Lung (tissue), 12 donors: ENCODE results near the gene PTPRD. TPM values are rescaled to one million over a fixed set of nuclear protein-coding genes. Genes with fewer than 3 reads are reported as not detected.

Source experiments
- ATAC-seq: fragments of 200-7000 bp; cut with Tn5 transposase; one replicate; pipeline ENCODE4 v1.9.1; 2020; ENCODE audit warnings: moderate number of reproducible peaks; ENCODE audit not compliant: insufficient read depth, low FRiP score
- DNase-seq, 3 donors: peaks; one replicate each; pipeline ENCODE4 v3.0.0-alpha.2; 2013 to 2017
- H3K27ac ChIP-seq, 2 donors: one replicate each; pipeline ENCODE4 v1.5.1; 2013; ENCODE audit warnings: mild to moderate bottlenecking in 2 of 2, moderate library complexity in 2 of 2, control low read depth in 1 of 2, inconsistent platforms in 1 of 2, low read depth in 1 of 2, low read length in 1 of 2
- H3K27me3 ChIP-seq, 3 donors: one replicate each; pipeline ENCODE4 v1.5.1; 2013; ENCODE audit warnings: low read length in 2 of 3; ENCODE audit not compliant: control insufficient read depth in 3 of 3, insufficient read depth in 3 of 3
- H3K36me3 ChIP-seq, 4 donors: one replicate each; pipeline ENCODE4 v1.5.1; 2013; ENCODE audit warnings: low read length in 4 of 4, mild to moderate bottlenecking in 1 of 4, moderate library complexity in 1 of 4; ENCODE audit not compliant: control insufficient read depth in 4 of 4, insufficient read depth in 4 of 4
- H3K4me1 ChIP-seq, 5 donors: one replicate each; pipeline ENCODE4 v1.5.1; 2013; ENCODE audit warnings: low read length in 5 of 5, mild to moderate bottlenecking in 2 of 5, moderate library complexity in 1 of 5; ENCODE audit not compliant: control insufficient read depth in 5 of 5, insufficient read depth in 5 of 5
- H3K4me3 ChIP-seq: one replicate; pipeline ENCODE4 v1.5.1; 2013; ENCODE audit warnings: mild to moderate bottlenecking, control low read depth, moderate library complexity
- H3K9ac ChIP-seq, 2 donors: one replicate each; pipeline ENCODE4 v1.5.1; 2013; ENCODE audit warnings: low read length in 2 of 2, control low read depth in 1 of 2; ENCODE audit not compliant: insufficient read depth in 1 of 2
- H3K9me3 ChIP-seq, 4 donors: one replicate each; pipeline ENCODE4 v1.5.1; 2013; ENCODE audit warnings: low read length in 3 of 4, mild to moderate bottlenecking in 1 of 4, moderate library complexity in 1 of 4; ENCODE audit not compliant: control insufficient read depth in 4 of 4, insufficient read depth in 3 of 4
- WGBS, 2 donors: extraction: QIAGEN DNeasy Blood & Tissue Kit; methylation state at CpG; one replicate each; pipeline ENCODE4 v1.1.7; 2013; 5-methylcytosine and 5-hydroxymethylcytosine counted together
- polyA plus RNA-seq, 2 donors: library from polyadenylated mRNA; stranded (reverse); fragments of 200-250 nt; gene quantifications; one replicate each; pipeline ENCODE4 v1.2.1, GENCODE V29; 2013
- total RNA-seq, 2 donors: library from RNA; depleted of rRNA in 1 of 2; stranded (reverse); fragments of >200 nt in 1 of 2; gene quantifications; one replicate each; pipeline ENCODE4 v1.2.1, GENCODE V29; 2014 to 2021
- TF ChIP-seq, protein P1 (sequence below): IDR thresholded peaks from 2 replicates; pipeline ENCODE4 v1.5.1; 2012; ENCODE audit warnings: mild to moderate bottlenecking; ENCODE audit errors: control extremely low read depth, extremely low read depth
- donor health status: control.
- donor health status: control.
- donor health status: Bipolar disorder and iron deficiency.
- donor health status: healthy.
- donor health status: DM: yes; HTN: yes; CAD: no.

PTPRD gene
- total and polyA plus RNA-seq, 4 donors: 1.9 to 145 (median 13.7) TPM

- Histone ChIP-seq H3K9ac (no peak overlapping the region), H3K9me3 (no peaks in the 10 kb centered on the region), H3K27me3 (no peaks in the 10 kb centered on the region), H3K36me3 (no peaks in the 10 kb centered on the region), H3K4me3 (no peak overlapping the region), H3K4me1 (no peaks in the 10 kb centered on the region), H3K27ac (no peak overlapping the region)
- TF ChIP-seq, protein P1, sequence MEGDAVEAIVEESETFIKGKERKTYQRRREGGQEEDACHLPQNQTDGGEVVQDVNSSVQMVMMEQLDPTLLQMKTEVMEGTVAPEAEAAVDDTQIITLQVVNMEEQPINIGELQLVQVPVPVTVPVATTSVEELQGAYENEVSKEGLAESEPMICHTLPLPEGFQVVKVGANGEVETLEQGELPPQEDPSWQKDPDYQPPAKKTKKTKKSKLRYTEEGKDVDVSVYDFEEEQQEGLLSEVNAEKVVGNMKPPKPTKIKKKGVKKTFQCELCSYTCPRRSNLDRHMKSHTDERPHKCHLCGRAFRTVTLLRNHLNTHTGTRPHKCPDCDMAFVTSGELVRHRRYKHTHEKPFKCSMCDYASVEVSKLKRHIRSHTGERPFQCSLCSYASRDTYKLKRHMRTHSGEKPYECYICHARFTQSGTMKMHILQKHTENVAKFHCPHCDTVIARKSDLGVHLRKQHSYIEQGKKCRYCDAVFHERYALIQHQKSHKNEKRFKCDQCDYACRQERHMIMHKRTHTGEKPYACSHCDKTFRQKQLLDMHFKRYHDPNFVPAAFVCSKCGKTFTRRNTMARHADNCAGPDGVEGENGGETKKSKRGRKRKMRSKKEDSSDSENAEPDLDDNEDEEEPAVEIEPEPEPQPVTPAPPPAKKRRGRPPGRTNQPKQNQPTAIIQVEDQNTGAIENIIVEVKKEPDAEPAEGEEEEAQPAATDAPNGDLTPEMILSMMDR: no peak
- 30 to 32% methylated on average over 2 of the region's 2 CpGs for WGBS, 2 donors
- ATAC-seq (no peak), DNase-seq (peak in 2 of 3 donors; percentile 31 to 45)
These were observed 1259.8 kb downstream of the PTPRD start for GRCh38 chr9:9352877-9353481.

GRCh38 chr9:9341203-9341602 lies 1271.6 kb downstream of the PTPRD start:
- ATAC-seq (no peak), DNase-seq (peak in 1 of 3 donors; percentile 4)
- H3K4me3 ChIP-seq: no peak overlapping the region
- no peaks in the 10 kb centered on the region for H3K9me3 ChIP-seq
- no peaks in the 10 kb centered on the region for H3K36me3 ChIP-seq
- no peak overlapping the region for H3K27ac ChIP-seq
- no peaks in the 10 kb centered on the region for H3K27me3 ChIP-seq
- TF ChIP-seq, protein P1: no peak
- H3K9ac ChIP-seq: no peak overlapping the region
- no peaks in the 10 kb centered on the region for H3K4me1 ChIP-seq
- 50 to 86% methylated on average over 2 of the region's 2 CpGs for WGBS, 2 donors

DNA sequence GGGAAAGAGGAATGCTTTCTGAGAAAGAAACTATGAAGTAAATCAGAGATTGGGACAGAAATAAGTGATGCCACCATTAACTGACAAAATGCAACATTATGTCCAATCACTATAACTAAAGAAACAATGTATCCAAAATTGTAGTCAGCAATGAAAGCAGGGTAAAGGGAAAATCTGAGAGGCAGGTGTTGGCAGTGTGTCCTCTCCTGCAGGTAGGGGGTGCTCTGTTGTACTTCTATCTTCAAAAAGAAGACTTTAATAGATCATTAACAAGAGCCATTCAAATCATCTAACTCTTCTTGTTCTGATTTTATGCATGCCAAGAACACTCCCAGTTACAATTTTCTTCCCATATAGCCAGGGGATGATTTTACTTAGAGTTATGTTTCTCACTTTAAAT lies 1275.7 kb downstream of the PTPRD start:
- no peaks in the 10 kb centered on the region for H3K27me3 ChIP-seq
- TF ChIP-seq, protein P1: no peak
- no peak for ATAC-seq
- H3K9me3 ChIP-seq: no peaks in the 10 kb centered on the region
- no peak overlapping the region for H3K4me3 ChIP-seq
- H3K4me1 ChIP-seq: no peaks in the 10 kb centered on the region
- no peaks in the 10 kb centered on the region for H3K36me3 ChIP-seq
- H3K9ac ChIP-seq: no peak overlapping the region
- H3K27ac ChIP-seq: no peak overlapping the region
- no peak for DNase-seq

- no peaks in the 10 kb centered on the region for H3K36me3 ChIP-seq
- TF ChIP-seq, protein P1: no peak
- H3K4me1 ChIP-seq: no peaks in the 10 kb centered on the region
- H3K27me3 ChIP-seq: no peaks in the 10 kb centered on the region
- no peak overlapping the region for H3K4me3 ChIP-seq
- H3K9me3 ChIP-seq: no peaks in the 10 kb centered on the region
- ATAC-seq: no peak
- peak in 2 of 3 donors; percentile 21 to 31 for DNase-seq
- no peak overlapping the region for H3K27ac ChIP-seq
- H3K9ac ChIP-seq: no peak overlapping the region
These were observed 1286.1 kb downstream of the PTPRD start for GRCh38 chr9:9326749-9327148.
